Spleen (tissue), 11 donors: ENCODE data around the gene PTPRM. TPM values are rescaled to one million over a fixed set of nuclear protein-coding genes. Genes with fewer than 3 reads are reported as not detected.

Experiments
- DNase-seq: peaks from one replicate; pipeline ENCODE4 v3.0.0-alpha.2; 2020
- H3K27ac ChIP-seq, 8 donors: fragments of 200-600 bp; sonication (generic) in 7 of 8; 1 replicate in 4 of 8; 2 replicates in 4 of 8; pipeline versions ENCODE4 v1.5.0 to v1.8.0; 2016 to 2021; ENCODE audit warnings: inconsistent platforms in 4 of 8, mild to moderate bottlenecking in 4 of 8, moderate library complexity in 1 of 8
- H3K27me3 ChIP-seq, 7 donors: fragments of 200-600 bp; sonication (generic) in 6 of 7; replicated peaks in 1 of 7; 1 replicate in 4 of 7; 2 replicates in 3 of 7; pipeline versions ENCODE4 v1.5.0 to v1.8.0; 2016 to 2021; ENCODE audit warnings: inconsistent platforms in 3 of 7, mild to moderate bottlenecking in 1 of 7
- H3K36me3 ChIP-seq, 6 donors: fragments of 200-600 bp; sonication (generic) in 5 of 6; 1 replicate in 4 of 6; 2 replicates in 2 of 6; pipeline versions ENCODE4 v1.5.0 to v1.8.0; 2016 to 2021; ENCODE audit warnings: inconsistent platforms in 2 of 6
- H3K4me1 ChIP-seq, 6 donors: fragments of 200-600 bp; sonication (generic) in 5 of 6; 1 replicate in 3 of 6; 2 replicates in 3 of 6; pipeline versions ENCODE4 v1.5.0 to v1.8.0; 2016 to 2021; ENCODE audit warnings: inconsistent platforms in 3 of 6
- H3K4me3 ChIP-seq, 8 donors: fragments of 200-600 bp; sonication (generic) in 7 of 8; 1 replicate in 4 of 8; 2 replicates in 4 of 8; pipeline versions ENCODE4 v1.5.0 to v1.8.0; 2016 to 2021; ENCODE audit warnings: inconsistent platforms in 4 of 8, mild to moderate bottlenecking in 4 of 8, moderate library complexity in 2 of 8
- H3K9me3 ChIP-seq, 8 donors: fragments of 200-600 bp; sonication (generic) in 7 of 8; 1 replicate in 4 of 8; 2 replicates in 4 of 8; pipeline versions ENCODE4 v1.5.0 to v1.8.0; 2016 to 2021; ENCODE audit warnings: inconsistent platforms in 4 of 8
- CTCF ChIP-seq, 11 experiments: fragments of 200-600 bp in 7 of 11; fragments of 450-650 bp in 4 of 11; sonication (generic) in 4 of 11; IDR thresholded peaks in 8 of 11; conservative IDR thresholded peaks in 3 of 11; 1 replicate in 7 of 11; 2 replicates in 4 of 11; pipeline versions ENCODE4 v1.4.0 to v1.8.0; 2016 to 2021; ENCODE audit warnings: antibody characterized with exemption in 11 of 11, inconsistent platforms in 4 of 11, mild to moderate bottlenecking in 1 of 11
- POLR2A ChIP-seq, 3 donors: fragments of 450-650 bp; IDR thresholded peaks; one replicate each; pipeline ENCODE4 v1.5.1; 2017; ENCODE audit warnings: antibody characterized with exemption in 3 of 3, mild to moderate bottlenecking in 1 of 3
- POLR2AphosphoS5 ChIP-seq, 3 donors: sonication (generic); formaldehyde crosslinking; IDR thresholded peaks; one replicate each; pipeline ENCODE4 v1.5.1; 2017; ENCODE audit warnings: antibody characterized with exemption in 3 of 3
- WGBS, 5 donors: extraction: QIAGEN DNeasy Blood & Tissue Kit in 3 of 5; methylation state at CpG; one replicate each; pipeline versions ENCODE4 v1.1.5 to v1.1.7; 2013 to 2018; 5-methylcytosine and 5-hydroxymethylcytosine counted together
- intact Hi-C: fragments of 100-400 bp; cut with DNase I; formaldehyde crosslinking; loops from one replicate; pipeline ENCODE4 v1.15.0; 2023; ENCODE audit warnings: low total_unique reads
- polyA plus RNA-seq, 3 donors: library from polyadenylated mRNA; stranded (reverse); fragments of 200-250 nt; gene quantifications; one replicate each; pipeline ENCODE4 v1.2.1, GENCODE V29; 2013
- total RNA-seq, 7 donors: library from RNA; depleted of rRNA in 3 of 7; stranded (reverse); fragments of >200 nt in 3 of 7; fragmentation: NEBNext Ultra II Directional in 4 of 7; extraction: Animal tissue kit (Norgen Biotek cat#: 25700) in 4 of 7; gene quantifications; one replicate each; pipeline versions ENCODE4 v1.1.0 to v1.2.1, GENCODE V29; 2016 to 2021
- donor health status: healthy with polysubstance abuse.
- donor health status: DM: no; HTN: no; CAD: no; lungs with moderate emphysema.
- donor health status: DM: no; HTN: no; CAD: no.
- donor health status: Bipolar disorder and iron deficiency.
- donor health status: healthy.
- donor health status: DM: no; HTN: no; CAD: no.
- donor health status: DM: yes; HTN: yes; CAD: no.

The PTPRM gene
- total and polyA plus RNA-seq, 10 donors: 23.5 to 97.8 (median 62.8) TPM

GRCh38 chr18:8426401-8426800 lies 859.3 kb downstream of the PTPRM start:
- intact Hi-C loops: no loop called here
- DNase-seq: no peak
- whole genome bisulfite sequencing, 5 donors: 76 to 87% (median 83%) methylated on average over 13 of the region's 13 CpGs
- TF ChIP-seq CTCF (IDR thresholded peaks at IDR 0.05 in 8 of 11, conservative IDR thresholded peaks at IDR 0.05 in 3 of 11): peak in 4 of 11 experiments; percentile 19 to 30 (median 22)
- TF ChIP-seq POLR2A (IDR thresholded peaks at IDR 0.05): no peak
- H3K4me1 ChIP-seq: no peaks in the 10 kb centered on the region
- no peaks in the 10 kb centered on the region for H3K36me3 ChIP-seq
- H3K9me3 ChIP-seq: peaks cover 0 to 4% (median 0%) of the 10 kb centered on the region in 8 donors
- no peak overlapping the region for H3K27ac ChIP-seq
- H3K4me3 ChIP-seq: no peak overlapping the region
- H3K27me3 ChIP-seq: no peaks in the 10 kb centered on the region

- no peak overlapping the region for H3K27ac ChIP-seq
- no peak for TF ChIP-seq POLR2AphosphoS5 (IDR thresholded peaks at IDR 0.05)
- no peak for TF ChIP-seq POLR2A (IDR thresholded peaks at IDR 0.05)
- no peak for TF ChIP-seq CTCF (IDR thresholded peaks at IDR 0.05 in 8 of 11, conservative IDR thresholded peaks at IDR 0.05 in 3 of 11)
- no peaks in the 10 kb centered on the region for H3K4me1 ChIP-seq
- peaks cover 0 to 4% (median 0%) of the 10 kb centered on the region in 8 donors for H3K9me3 ChIP-seq
- H3K36me3 ChIP-seq: no peaks in the 10 kb centered on the region
- 81 to 100% (median 96%) methylated on average over 1 of the region's 1 CpG for WGBS, 5 donors
- no peak overlapping the region for H3K4me3 ChIP-seq
- DNase-seq: no peak
- intact Hi-C loops: no loop called here
- H3K27me3 ChIP-seq: no peaks in the 10 kb centered on the region
Observed at GRCh38 chr18:8427339-8427738, 860.2 kb downstream of the PTPRM start.

GRCh38 chr18:8428951-8429350 lies 861.8 kb downstream of the PTPRM start:
- WGBS, 5 donors: 76 to 93% (median 80%) methylated on average over 4 to 6 of the region's 6 CpGs
- peaks cover 0 to 4% (median 0%) of the 10 kb centered on the region in 8 donors for H3K9me3 ChIP-seq
- intact Hi-C loops: no loop called here
- H3K4me1 ChIP-seq: peaks cover 0 to 9% (median 0%) of the 10 kb centered on the region in 6 donors
- no peak for DNase-seq
- no peak overlapping the region for H3K27ac ChIP-seq
- H3K27me3 ChIP-seq: no peaks in the 10 kb centered on the region
- no peaks in the 10 kb centered on the region for H3K36me3 ChIP-seq
- TF ChIP-seq POLR2A (IDR thresholded peaks at IDR 0.05) (no peak), POLR2AphosphoS5 (IDR thresholded peaks at IDR 0.05) (no peak), CTCF (IDR thresholded peaks at IDR 0.05 in 8 of 11, conservative IDR thresholded peaks at IDR 0.05 in 3 of 11) (no peak)
- no peak overlapping the region for H3K4me3 ChIP-seq

- Histone ChIP-seq H3K27me3 (no peaks in the 10 kb centered on the region), H3K4me1 (peaks cover 0 to 9% (median 0%) of the 10 kb centered on the region in 6 donors), H3K27ac (no peak overlapping the region), H3K4me3 (no peak overlapping the region), H3K9me3 (peaks cover 0 to 4% (median 0%) of the 10 kb centered on the region in 8 donors), H3K36me3 (no peaks in the 10 kb centered on the region)
- intact Hi-C loops: no loop called here
- no peak for DNase-seq
- 74 to 83% (median 81%) methylated on average over 4 of the region's 4 CpGs for WGBS, 5 donors
- TF ChIP-seq POLR2A (IDR thresholded peaks at IDR 0.05): no peak
- no peak for TF ChIP-seq POLR2AphosphoS5 (IDR thresholded peaks at IDR 0.05)
- no peak for TF ChIP-seq CTCF (IDR thresholded peaks at IDR 0.05 in 8 of 11, conservative IDR thresholded peaks at IDR 0.05 in 3 of 11)
Observed at GRCh38 chr18:8431036-8431435, 863.9 kb downstream of the PTPRM start.
